ENCODE measurements around the gene DPP7. TPM values are rescaled to one million over a fixed set of nuclear protein-coding genes. Genes with fewer than 3 reads are reported as not detected.
"Not testable (repeated sequence)": the region's sequence is repeated elsewhere in the genome, so short reads cannot be mapped to it uniquely, and the experiment has no call there.

The DPP7 gene
- total RNA-seq, 2 donors from 2014 or later = 20.1 to 30.6 TPM

GRCh38 chr9:137118092-137118603 lies 3.6 kb upstream of the DPP7 start:
- not testable (repeated sequence) for H3K4me3 Mint-ChIP-seq; H3K9me3 Mint-ChIP-seq; H3K27ac ChIP-seq (ENCODE audit: low read depth, low read length); H3K4me1 ChIP-seq (ENCODE audit: control insufficient read depth, insufficient read depth, low read length); DNase-seq; H3K9ac ChIP-seq (ENCODE audit: extremely low read depth, low read length, poor library complexity, severe bottlenecking); H3K9me3 ChIP-seq (ENCODE audit: control insufficient read depth, low read length); H3K4me1 Mint-ChIP-seq; H3K36me3 Mint-ChIP-seq (ENCODE audit: low read depth); H3K4me3 ChIP-seq (ENCODE audit: low read length); H3K27ac Mint-ChIP-seq; H3K36me3 ChIP-seq (ENCODE audit: control insufficient read depth, insufficient read depth, low read length)
- WGBS, 2 experiments (ENCODE audit: insufficient coverage in 1 of 2, insufficient read length in 1 of 2) = 76 to 88% methylated on average over 8 to 11 of the region's 12 CpGs
- peaks cover 41% of the 10 kb centered on the region for H3K27me3 Mint-ChIP-seq (ENCODE audit: insufficient read depth)
- H3K27me3 ChIP-seq (ENCODE audit: control insufficient read depth, insufficient read depth, low read length, poor library complexity, severe bottlenecking) = peaks cover 24% of the 10 kb centered on the region

- Histone ChIP-seq H3K36me3 (ENCODE audit: control insufficient read depth, insufficient read depth, low read length) (no peaks in the 10 kb centered on the region), H3K4me3 (ENCODE audit: low read length) (no peak overlapping the region), H3K9ac (ENCODE audit: extremely low read depth, low read length, poor library complexity, severe bottlenecking) (no peak overlapping the region), H3K9me3 (ENCODE audit: control insufficient read depth, low read length) (no peaks in the 10 kb centered on the region), H3K27me3 (ENCODE audit: control insufficient read depth, insufficient read depth, low read length, poor library complexity, severe bottlenecking) (peaks cover 28% of the 10 kb centered on the region), H3K27ac (ENCODE audit: low read depth, low read length) (no peak overlapping the region), H3K4me1 (ENCODE audit: control insufficient read depth, insufficient read depth, low read length) (peaks cover 4% of the 10 kb centered on the region)
- DNase-seq = no peak
- Mint-ChIP-seq H3K4me3 (no peak overlapping the region), H3K27me3 (ENCODE audit: insufficient read depth) (peaks cover 46% of the 10 kb centered on the region), H3K4me1 (peaks cover 7% of the 10 kb centered on the region), H3K27ac (no peak overlapping the region), H3K36me3 (ENCODE audit: low read depth) (no peaks in the 10 kb centered on the region), H3K9me3 (peaks cover 7% of the 10 kb centered on the region)
- TF ChIP-seq, protein P1, sequence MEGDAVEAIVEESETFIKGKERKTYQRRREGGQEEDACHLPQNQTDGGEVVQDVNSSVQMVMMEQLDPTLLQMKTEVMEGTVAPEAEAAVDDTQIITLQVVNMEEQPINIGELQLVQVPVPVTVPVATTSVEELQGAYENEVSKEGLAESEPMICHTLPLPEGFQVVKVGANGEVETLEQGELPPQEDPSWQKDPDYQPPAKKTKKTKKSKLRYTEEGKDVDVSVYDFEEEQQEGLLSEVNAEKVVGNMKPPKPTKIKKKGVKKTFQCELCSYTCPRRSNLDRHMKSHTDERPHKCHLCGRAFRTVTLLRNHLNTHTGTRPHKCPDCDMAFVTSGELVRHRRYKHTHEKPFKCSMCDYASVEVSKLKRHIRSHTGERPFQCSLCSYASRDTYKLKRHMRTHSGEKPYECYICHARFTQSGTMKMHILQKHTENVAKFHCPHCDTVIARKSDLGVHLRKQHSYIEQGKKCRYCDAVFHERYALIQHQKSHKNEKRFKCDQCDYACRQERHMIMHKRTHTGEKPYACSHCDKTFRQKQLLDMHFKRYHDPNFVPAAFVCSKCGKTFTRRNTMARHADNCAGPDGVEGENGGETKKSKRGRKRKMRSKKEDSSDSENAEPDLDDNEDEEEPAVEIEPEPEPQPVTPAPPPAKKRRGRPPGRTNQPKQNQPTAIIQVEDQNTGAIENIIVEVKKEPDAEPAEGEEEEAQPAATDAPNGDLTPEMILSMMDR (conservative IDR thresholded peaks at IDR 0.05) = no peak
- WGBS, 2 experiments (ENCODE audit: insufficient coverage in 1 of 2, insufficient read length in 1 of 2) = 81 to 91% methylated on average over 7 to 15 of the region's 15 CpGs
Observed at GRCh38 chr9:137117269-137117731, 2.8 kb upstream of the DPP7 start.

DNA sequence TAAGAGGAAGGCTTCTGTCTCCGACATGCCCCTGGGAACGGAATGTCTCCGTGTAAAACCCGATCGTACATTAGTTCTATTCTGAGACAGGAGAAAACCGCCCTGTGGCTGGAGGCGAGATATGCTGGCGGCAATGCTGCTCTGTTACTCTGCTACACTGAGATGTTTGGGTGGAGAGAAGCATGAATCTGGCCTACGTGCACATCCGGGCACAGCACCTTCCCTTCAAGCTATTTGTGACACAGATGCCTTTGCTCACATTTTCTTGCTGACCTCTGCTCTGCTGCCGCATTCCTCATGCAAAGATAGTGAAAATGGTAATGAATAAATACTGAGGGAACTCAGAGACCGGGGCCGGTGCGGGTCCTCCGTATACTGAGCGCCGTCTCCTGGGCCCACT lies 2.2 kb upstream of the DPP7 start:
- no peak overlapping the region for H3K4me3 Mint-ChIP-seq

More for the DNA sequence above, 2.2 kb upstream of the DPP7 start:
- Histone ChIP-seq H3K4me1 (ENCODE audit: control insufficient read depth, insufficient read depth, low read length) (peaks cover 4% of the 10 kb centered on the region), H3K9ac (ENCODE audit: extremely low read depth, low read length, poor library complexity, severe bottlenecking) (no peak overlapping the region), H3K4me3 (ENCODE audit: low read length) (no peak overlapping the region), H3K9me3 (ENCODE audit: control insufficient read depth, low read length) (no peaks in the 10 kb centered on the region), H3K36me3 (ENCODE audit: control insufficient read depth, insufficient read depth, low read length) (no peaks in the 10 kb centered on the region), H3K27me3 (ENCODE audit: control insufficient read depth, insufficient read depth, low read length, poor library complexity, severe bottlenecking) (peaks cover 28% of the 10 kb centered on the region), H3K27ac (ENCODE audit: low read depth, low read length) (no peak overlapping the region)
- TF ChIP-seq, protein P1 (conservative IDR thresholded peaks at IDR 0.05) = no peak
- no peaks in the 10 kb centered on the region for H3K36me3 Mint-ChIP-seq (ENCODE audit: low read depth)
- peaks cover 7% of the 10 kb centered on the region for H3K4me1 Mint-ChIP-seq
- no peak for DNase-seq
- H3K27me3 Mint-ChIP-seq (ENCODE audit: insufficient read depth) = peaks cover 46% of the 10 kb centered on the region
- H3K27ac Mint-ChIP-seq = no peak overlapping the region
- WGBS, 2 experiments (ENCODE audit: insufficient coverage in 1 of 2, insufficient read length in 1 of 2) = 84 to 91% methylated on average over 15 to 17 of the region's 17 CpGs
- H3K9me3 Mint-ChIP-seq = peaks cover 7% of the 10 kb centered on the region
